PC-9 (cell line): ENCODE results near the gene ATP13A5. TPM values are rescaled to one million over a fixed set of nuclear protein-coding genes. Genes with fewer than 3 reads are reported as not detected.

Experiments used
- Bru-seq: library from RNA; stranded (reverse); fragments of 400-500 nt; gene quantifications from one replicate; lab custom pipeline; 2021; lab: Mats Ljungman, UMichigan
- BruChase-seq, 2 experiments: library from RNA; stranded (reverse); fragments of 400-500 nt; gene quantifications; one replicate each; lab custom pipeline; 2021; lab: Mats Ljungman, UMichigan
- BruUV-seq: library from RNA; stranded (reverse); fragments of 400-500 nt; replicated peaks from 2 replicates; lab custom pipeline; 2021; lab: Mats Ljungman, UMichigan
- CTCF ChIA-PET: fragments of 300-600 bp; sonication (Branson Sonifier 250); formaldehyde crosslinking; loops from one replicate; lab custom pipeline; 2022; ENCODE audit warnings: antibody characterized with exemption; lab: Charles Lee
- POLR2A ChIA-PET: fragments of 300-600 bp; sonication (Branson Sonifier 250); formaldehyde crosslinking; loops from one replicate; lab custom pipeline; 2022; ENCODE audit warnings: antibody characterized with exemption; ENCODE audit not compliant: unreplicated experiment; lab: Charles Lee
- DNase-seq, 2 experiments: peaks; one replicate each; pipeline versions ENCODE4 v3.0.0 to v3.0.0-alpha.2; 2015 to 2022; ENCODE audit warnings: mixed read lengths in 1 of 2
- H2AFZ ChIP-seq: fragments of 200-600 bp; sonication (generic); 2 replicates; pipeline ENCODE4 v1.8.1; 2017; ENCODE audit warnings: antibody characterized with exemption
- H3F3A ChIP-seq: fragments of 200-600 bp; sonication (generic); 2 replicates; pipeline ENCODE4 v1.8.1; 2017; ENCODE audit warnings: antibody characterized with exemption, mild to moderate bottlenecking, low read depth; ENCODE audit not compliant: insufficient read depth
- H3K27ac ChIP-seq: fragments of 200-600 bp; sonication (generic); 2 replicates; pipeline ENCODE4 v1.6.1; 2016; ENCODE audit warnings: mixed run types
- H3K27me3 ChIP-seq: fragments of 200-600 bp; sonication (generic); 2 replicates; pipeline ENCODE4 v1.6.1; 2016; ENCODE audit warnings: low read depth, mixed run types; ENCODE audit not compliant: insufficient read depth
- H3K36me3 ChIP-seq: fragments of 200-600 bp; sonication (generic); 2 replicates; pipeline ENCODE4 v1.6.1; 2016; ENCODE audit warnings: low read depth, mixed run types
- H3K4me1 ChIP-seq: fragments of 200-600 bp; sonication (generic); replicated peaks from 2 replicates; pipeline ENCODE4 v1.6.1; 2016; ENCODE audit warnings: mixed run types; ENCODE audit not compliant: insufficient read depth
- H3K4me2 ChIP-seq: fragments of 200-600 bp; sonication (generic); 2 replicates; pipeline ENCODE4 v1.6.1; 2017; ENCODE audit warnings: mixed run types
- H3K4me3 ChIP-seq: fragments of 200-600 bp; sonication (generic); 2 replicates; pipeline ENCODE4 v1.6.1; 2016; ENCODE audit warnings: mixed run types
- H3K79me2 ChIP-seq: fragments of 200-600 bp; sonication (generic); 2 replicates; pipeline ENCODE4 v1.6.1; 2017; ENCODE audit warnings: low read depth, mixed run types
- H3K9me2 ChIP-seq: fragments of 200-600 bp; sonication (generic); 2 replicates; pipeline ENCODE4 v1.8.1; 2017; ENCODE audit warnings: mild to moderate bottlenecking; ENCODE audit not compliant: insufficient read depth
- H3K9me3 ChIP-seq: fragments of 200-600 bp; sonication (generic); 2 replicates; pipeline ENCODE4 v1.8.1; 2016; ENCODE audit warnings: low read depth; ENCODE audit not compliant: insufficient read depth
- H4K20me1 ChIP-seq: fragments of 200-600 bp; sonication (generic); 2 replicates; pipeline ENCODE4 v1.8.1; 2017; ENCODE audit not compliant: insufficient read depth
- EZH2 ChIP-seq: fragments of 200-600 bp; sonication (generic); IDR thresholded peaks from 2 replicates; pipeline ENCODE4 v1.8.0; 2017; ENCODE audit warnings: antibody characterized with exemption, low read depth
- intact Hi-C: fragments of 100-400 bp; cut with micrococcal nuclease; formaldehyde crosslinking; loops from one replicate; pipeline ENCODE4 v1.10.0; 2022; ENCODE audit not compliant: unreplicated experiment
- long read RNA-seq: library from polyadenylated mRNA; stranded (forward); transcript quantifications from one replicate; pipeline ENCODE4 v2.0.0, GENCODE V29; 2022
- total RNA-seq: library from RNA; stranded (reverse); gene quantifications from 2 replicates; pipeline ENCODE4 v1.2.3, GENCODE V29; 2021
- TF ChIP-seq, protein P1 (sequence below): fragments of 200-600 bp; sonication (generic); conservative IDR thresholded peaks from 2 replicates; pipeline ENCODE4 v1.6.1; 2017; ENCODE audit warnings: mixed run types, antibody characterized with exemption, mild to moderate bottlenecking, moderate library complexity

The ATP13A5 gene, protein sequence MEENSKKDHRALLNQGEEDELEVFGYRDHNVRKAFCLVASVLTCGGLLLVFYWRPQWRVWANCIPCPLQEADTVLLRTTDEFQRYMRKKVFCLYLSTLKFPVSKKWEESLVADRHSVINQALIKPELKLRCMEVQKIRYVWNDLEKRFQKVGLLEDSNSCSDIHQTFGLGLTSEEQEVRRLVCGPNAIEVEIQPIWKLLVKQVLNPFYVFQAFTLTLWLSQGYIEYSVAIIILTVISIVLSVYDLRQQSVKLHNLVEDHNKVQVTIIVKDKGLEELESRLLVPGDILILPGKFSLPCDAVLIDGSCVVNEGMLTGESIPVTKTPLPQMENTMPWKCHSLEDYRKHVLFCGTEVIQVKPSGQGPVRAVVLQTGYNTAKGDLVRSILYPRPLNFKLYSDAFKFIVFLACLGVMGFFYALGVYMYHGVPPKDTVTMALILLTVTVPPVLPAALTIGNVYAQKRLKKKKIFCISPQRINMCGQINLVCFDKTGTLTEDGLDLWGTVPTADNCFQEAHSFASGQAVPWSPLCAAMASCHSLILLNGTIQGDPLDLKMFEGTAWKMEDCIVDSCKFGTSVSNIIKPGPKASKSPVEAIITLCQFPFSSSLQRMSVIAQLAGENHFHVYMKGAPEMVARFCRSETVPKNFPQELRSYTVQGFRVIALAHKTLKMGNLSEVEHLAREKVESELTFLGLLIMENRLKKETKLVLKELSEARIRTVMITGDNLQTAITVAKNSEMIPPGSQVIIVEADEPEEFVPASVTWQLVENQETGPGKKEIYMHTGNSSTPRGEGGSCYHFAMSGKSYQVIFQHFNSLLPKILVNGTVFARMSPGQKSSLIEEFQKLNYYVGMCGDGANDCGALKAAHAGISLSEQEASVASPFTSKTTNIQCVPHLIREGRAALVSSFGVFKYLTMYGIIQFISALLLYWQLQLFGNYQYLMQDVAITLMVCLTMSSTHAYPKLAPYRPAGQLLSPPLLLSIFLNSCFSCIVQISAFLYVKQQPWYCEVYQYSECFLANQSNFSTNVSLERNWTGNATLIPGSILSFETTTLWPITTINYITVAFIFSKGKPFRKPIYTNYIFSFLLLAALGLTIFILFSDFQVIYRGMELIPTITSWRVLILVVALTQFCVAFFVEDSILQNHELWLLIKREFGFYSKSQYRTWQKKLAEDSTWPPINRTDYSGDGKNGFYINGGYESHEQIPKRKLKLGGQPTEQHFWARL
- not detected in 2 replicates for total RNA-seq
- not detected for Bru-seq, nascent RNA
- not detected for BruChase-seq, experiment 1, labeled RNA remaining after a 2-hour chase
- BruChase-seq, experiment 2, labeled RNA remaining after a 6-hour chase = not detected
- long read RNA-seq = 0 reads

DNA sequence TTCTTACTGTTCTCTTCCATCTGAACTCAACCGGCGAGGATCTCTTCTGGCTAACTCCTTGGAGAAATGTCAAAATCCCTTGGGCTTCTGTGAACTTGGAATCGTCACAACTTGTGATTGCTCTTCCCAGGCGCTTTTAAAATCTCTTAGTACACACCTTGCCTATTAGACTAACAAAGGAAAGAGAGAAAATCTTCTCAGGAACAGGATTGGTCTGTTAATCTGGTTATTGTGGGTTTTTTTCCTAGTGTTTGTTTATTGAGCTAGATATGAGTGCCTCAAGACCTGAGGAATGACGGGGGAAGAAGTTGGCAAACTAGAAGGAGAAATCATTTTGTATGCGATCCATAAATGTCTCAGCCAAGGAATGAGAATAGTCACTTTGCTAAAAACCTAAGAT lies at the start of gene ATP13A5:
Gene ATP13A5, minus strand, starts transcription at position 48 of the 400 bp plus-strand sequence. Its CDS starts 28 bp downstream, at position 20.
- Histone ChIP-seq H3K27me3 (peaks cover 45% of the 10 kb centered on the region; the same call in 1 of the 2 replicates), H3K9me3 (no peaks in the 10 kb centered on the region), H3K4me2 (no peak within 1 kb of the TSS), H2AFZ (no peak within 1 kb of the TSS), H4K20me1 (no peaks in the 10 kb centered on the region), H3F3A (no peaks in the 10 kb centered on the region), H3K36me3 (no peaks in the 10 kb centered on the region), H3K4me1 (no peaks in the 10 kb centered on the region), H3K27ac (no peak within 1 kb of the TSS), H3K79me2 (no peaks in the 10 kb centered on the region), H3K4me3 (no peak within 1 kb of the TSS), H3K9me2 (no peaks in the 10 kb centered on the region)
- TF ChIP-seq, protein P1, sequence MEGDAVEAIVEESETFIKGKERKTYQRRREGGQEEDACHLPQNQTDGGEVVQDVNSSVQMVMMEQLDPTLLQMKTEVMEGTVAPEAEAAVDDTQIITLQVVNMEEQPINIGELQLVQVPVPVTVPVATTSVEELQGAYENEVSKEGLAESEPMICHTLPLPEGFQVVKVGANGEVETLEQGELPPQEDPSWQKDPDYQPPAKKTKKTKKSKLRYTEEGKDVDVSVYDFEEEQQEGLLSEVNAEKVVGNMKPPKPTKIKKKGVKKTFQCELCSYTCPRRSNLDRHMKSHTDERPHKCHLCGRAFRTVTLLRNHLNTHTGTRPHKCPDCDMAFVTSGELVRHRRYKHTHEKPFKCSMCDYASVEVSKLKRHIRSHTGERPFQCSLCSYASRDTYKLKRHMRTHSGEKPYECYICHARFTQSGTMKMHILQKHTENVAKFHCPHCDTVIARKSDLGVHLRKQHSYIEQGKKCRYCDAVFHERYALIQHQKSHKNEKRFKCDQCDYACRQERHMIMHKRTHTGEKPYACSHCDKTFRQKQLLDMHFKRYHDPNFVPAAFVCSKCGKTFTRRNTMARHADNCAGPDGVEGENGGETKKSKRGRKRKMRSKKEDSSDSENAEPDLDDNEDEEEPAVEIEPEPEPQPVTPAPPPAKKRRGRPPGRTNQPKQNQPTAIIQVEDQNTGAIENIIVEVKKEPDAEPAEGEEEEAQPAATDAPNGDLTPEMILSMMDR = no peak
- no peak for TF ChIP-seq EZH2
- ChIA-PET CTCF (no interaction called here), POLR2A (no interaction called here)
- no TSS peak for BruUV-seq
- intact Hi-C loops = no loop called here
- no peak for DNase-seq

DNA sequence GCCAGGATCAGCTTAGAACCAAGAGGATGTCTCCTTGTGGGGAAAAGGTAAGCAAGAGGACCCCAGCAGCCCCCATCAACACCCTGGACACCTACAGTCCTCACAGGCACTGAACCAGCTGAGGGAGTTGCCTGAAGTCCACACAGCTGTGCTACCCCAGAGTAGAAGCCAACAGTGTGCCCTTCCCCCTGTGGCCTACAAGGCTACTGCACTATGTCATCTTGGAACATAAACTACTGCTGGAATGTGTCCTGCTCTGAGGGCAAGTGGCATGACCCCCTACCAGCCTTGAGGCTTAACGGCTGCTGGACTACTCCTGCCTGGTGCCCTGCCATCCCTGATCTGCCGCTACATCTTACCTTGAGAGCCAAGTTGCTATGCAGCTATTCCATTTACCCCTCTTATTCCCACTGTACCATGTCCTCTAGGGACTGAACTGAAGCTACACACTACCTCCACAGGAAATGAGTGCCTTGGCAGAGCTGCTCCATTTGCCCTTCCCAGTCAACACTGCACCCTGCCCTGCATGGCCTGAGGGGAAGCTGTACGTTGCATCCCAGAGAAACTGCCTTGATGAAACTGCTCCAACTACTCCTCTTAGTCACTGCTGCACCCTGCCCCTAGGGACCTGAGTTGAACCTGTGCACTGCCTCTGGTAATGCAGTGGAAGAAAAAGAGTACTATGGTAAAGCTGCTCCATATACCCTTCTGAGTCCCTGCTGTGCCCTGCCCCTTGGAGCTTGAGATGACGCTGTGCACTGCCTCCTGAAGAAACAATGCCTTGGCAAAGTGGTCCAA lies 40.2 kb upstream of the ATP13A5 start:
- no peak for DNase-seq
- ChIA-PET POLR2A (no interaction called here), CTCF (no interaction called here)
- Histone ChIP-seq H3F3A (no peaks in the 10 kb centered on the region), H3K4me1 (no peaks in the 10 kb centered on the region), H3K4me3 (no peak overlapping the region), H2AFZ (no peak overlapping the region), H3K36me3 (no peaks in the 10 kb centered on the region), H3K27ac (no peak overlapping the region), H3K79me2 (no peaks in the 10 kb centered on the region), H4K20me1 (no peaks in the 10 kb centered on the region), H3K9me3 (no peaks in the 10 kb centered on the region), H3K4me2 (no peak overlapping the region), H3K27me3 (no peaks in the 10 kb centered on the region), H3K9me2 (no peaks in the 10 kb centered on the region)
- intact Hi-C loops = no loop called here
- no TSS peak for BruUV-seq
- TF ChIP-seq, protein P1 = no peak
- TF ChIP-seq EZH2 = no peak
